GM18951 (cell line): ENCODE measurements around the gene HES7.
"Not testable (repeated sequence)": the region's sequence is repeated elsewhere in the genome, so short reads cannot be mapped to it uniquely, and the experiment has no call there.

Source experiments
- POLR2A ChIP-seq: IDR thresholded peaks from 4 replicates; pipeline ENCODE4 v1.6.1; 2011; ENCODE audit warnings: mild to moderate bottlenecking; ENCODE audit not compliant: insufficient read length, insufficient read depth; ENCODE audit errors: extremely low read depth
- in situ Hi-C: fragments of 300-500 bp; cut with MboI; formaldehyde crosslinking; loops from one replicate; pipeline ENCODE4 v1.12.0; 2022; ENCODE audit warnings: low sequenced_read_pairs, mixed read lengths, inconsistent platforms; ENCODE audit not compliant: unreplicated experiment

HES7 gene

DNA sequence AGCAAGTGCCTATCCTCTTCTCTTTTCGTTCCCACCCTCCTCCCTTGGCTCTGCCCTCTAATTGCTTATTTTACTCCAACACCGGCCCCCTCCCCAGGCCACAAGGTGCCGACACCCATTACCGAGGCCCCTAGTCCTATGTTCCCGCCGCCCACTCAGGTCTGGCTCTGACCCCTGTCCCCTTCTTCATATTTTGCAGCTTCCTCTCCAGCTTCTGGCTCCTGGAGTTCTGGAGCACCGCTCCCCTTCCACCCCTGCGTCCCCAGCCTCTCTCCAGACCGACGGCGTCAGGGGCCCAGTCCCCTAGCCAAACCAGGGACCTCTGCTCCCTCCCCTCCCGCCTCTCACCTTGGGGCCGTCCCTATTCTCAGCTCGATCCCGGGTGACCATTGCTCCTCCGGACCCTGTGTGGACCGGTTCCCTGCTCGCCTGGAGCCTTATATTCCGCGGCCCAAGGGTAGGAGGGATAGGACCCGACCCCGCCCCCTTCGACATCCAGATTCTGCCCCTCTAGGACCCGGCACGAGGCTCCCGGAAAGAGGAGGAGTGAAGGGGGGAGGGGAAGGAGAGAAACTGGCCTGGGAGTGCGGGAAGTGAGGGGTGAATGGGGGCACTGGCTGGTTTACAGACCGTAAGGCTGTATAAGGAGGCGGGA is at the start of gene HES7:
HES7 (minus strand) TSS at position 412 of the 655 bp plus-strand sequence; CDS start at position 390, 22 bp downstream.
- in situ Hi-C loops: no loop called here

DNA sequence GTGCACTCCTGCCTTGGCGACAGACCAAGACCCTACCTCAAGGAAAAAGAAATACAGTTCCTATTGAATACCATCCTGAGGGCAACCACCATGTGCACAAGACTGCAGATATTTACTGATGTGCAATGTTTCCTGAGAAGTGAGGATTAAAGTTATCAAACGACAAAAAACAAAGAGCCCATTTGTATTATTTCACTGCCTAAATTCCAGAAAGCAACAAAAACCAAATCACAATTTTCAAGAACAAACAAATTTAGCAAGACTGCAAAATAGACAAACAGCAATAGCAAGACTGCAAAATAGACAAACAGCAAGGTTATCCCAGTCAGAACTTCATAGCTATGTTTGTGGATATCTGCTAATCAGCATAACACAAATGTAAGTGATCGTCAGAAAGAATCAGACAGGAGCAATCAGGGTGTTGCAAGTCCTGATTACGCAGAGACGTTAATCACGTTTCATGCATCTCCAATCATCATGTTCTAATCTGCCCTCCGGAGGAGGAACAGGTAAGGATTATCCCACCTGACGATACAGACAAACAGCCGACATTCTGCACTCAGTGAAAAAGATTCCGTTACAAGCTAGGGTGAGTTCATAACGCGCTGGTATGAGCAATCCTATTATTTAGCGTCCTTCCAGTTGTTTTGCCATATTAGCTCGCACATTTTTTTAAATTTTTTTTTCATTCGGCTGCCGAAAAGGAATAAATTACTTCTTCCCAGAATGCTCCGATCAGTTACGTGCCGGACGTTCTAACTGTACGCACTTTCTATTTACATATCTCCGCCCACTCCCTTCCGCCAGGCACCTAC is 49.4 kb upstream of the HES7 start:
- in situ Hi-C loops: no loop called here
- TF ChIP-seq POLR2A: peak; percentile 100

More for the DNA sequence above, at the start of gene HES7:
- no peak for TF ChIP-seq POLR2A

DNA sequence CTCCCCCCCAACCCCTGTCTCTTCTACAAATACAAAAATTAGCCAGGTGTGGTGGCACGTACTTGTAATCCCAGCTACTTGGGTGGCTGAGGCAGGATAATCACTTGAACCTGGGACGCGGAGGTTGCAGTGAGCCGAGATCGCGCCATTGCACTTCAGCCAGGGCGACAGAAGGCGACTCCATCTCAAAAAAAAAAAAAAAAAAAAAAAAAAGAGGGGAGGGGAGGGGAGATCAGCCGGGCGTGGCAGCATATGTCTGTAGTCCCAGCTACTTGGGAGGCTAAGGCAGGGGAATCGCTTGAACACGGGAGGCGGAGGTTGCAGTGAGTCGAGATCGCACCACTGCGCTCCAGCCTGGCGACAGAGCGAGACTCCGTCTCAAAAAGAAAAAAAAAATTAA is 46.3 kb upstream of the HES7 start:
- in situ Hi-C loops: not testable (repeated sequence)

DNA sequence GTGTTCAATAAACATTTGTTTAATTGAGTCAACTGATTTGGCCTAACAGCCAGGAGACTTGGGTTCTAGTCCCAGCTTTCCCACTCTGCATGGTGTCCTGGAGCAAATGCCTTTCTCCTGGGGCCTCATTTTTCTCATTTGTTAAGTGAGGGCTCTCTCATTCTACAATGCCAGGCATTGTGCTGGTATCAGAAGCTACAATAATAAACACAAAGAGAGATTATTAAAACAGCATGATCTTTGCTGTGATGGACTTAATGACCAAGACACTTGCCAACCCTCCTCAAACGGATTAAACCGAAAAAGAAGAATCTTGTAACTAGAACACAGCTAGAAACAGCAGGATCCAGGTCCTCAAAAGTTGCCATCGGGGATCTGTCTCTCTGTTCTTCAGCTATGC is 43.6 kb upstream of the HES7 start:
- in situ Hi-C loops: no loop called here
- TF ChIP-seq POLR2A: no peak

DNA sequence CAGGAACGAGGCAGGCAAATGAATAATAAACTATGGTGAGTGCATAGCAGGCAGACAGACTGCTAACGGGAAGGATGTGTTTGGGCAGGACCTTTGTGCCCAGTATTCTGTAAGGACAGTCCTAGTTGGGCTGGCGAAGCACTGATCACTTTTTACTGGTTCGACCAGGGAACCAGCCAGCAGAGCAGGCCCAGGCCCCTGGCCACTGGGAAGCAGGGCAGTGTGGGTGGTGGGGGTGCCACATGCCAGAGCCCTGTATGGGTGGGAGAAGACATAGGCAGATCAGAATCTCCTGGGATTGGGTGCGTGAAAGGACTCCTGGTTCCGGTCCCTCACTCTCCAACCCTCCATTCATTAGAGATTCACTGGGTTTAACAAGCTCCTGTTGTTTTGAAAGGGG is 42.8 kb upstream of the HES7 start:
- no peak for TF ChIP-seq POLR2A
- in situ Hi-C loops: no loop called here

DNA sequence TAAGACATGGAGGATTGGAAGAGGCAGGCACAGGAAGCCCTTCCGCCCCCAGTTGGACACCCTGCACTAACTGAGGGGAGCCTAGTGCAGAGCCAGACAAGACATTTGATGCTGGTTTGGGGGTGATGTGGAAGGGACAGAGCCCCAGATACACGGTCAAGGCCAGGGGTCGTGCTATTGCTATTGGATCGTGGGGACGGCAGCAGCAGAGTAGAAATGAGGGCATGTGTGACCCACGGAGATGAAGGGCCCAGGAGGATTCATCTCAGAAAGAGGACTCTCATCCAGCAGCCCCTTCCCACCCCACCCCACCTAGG is 40.9 kb upstream of the HES7 start:
- in situ Hi-C loops: no loop called here

DNA sequence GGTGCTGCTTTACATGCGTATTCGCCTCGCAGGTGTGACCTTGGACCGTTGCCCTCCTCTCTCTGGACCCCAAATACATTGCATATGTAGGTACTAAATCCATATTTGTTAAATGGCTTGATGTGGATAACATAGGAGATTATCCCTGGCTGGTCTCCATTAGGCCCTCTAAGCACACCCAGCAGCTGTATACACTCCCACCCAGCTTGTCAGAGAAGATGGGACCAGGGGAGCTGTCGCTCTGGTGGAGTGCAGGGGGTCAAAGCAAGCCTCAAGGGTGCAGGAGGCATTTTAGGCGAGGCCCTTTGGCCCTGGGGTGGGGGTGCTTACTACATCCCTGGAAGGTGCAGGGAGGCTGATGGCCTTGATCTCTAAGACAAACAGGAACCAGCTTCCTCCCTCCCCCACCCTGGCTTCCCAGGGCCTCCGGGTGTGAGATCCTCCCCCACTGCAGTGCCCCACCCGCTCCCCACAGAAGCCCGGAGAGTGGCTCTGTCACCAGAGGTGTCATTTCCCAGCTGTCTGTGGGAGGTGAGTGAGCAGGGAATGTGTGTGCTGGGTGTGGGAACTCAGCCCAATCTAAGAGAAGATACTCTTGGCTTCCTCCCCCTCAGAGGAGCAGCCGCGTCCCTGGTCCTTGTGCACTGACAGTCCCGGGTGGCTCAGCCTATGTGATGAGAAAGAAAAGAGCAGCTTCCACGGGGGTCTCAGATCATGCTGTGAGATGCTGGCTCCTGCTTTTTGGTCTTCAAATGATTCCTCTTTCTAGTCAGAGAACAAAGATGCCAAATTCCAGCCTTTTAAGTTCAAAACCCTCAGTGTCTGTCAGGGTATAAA is 40.3 kb upstream of the HES7 start:
- in situ Hi-C loops: no loop called here
- TF ChIP-seq POLR2A: no peak

More for the DNA sequence above, 40.9 kb upstream of the HES7 start:
- no peak for TF ChIP-seq POLR2A

DNA sequence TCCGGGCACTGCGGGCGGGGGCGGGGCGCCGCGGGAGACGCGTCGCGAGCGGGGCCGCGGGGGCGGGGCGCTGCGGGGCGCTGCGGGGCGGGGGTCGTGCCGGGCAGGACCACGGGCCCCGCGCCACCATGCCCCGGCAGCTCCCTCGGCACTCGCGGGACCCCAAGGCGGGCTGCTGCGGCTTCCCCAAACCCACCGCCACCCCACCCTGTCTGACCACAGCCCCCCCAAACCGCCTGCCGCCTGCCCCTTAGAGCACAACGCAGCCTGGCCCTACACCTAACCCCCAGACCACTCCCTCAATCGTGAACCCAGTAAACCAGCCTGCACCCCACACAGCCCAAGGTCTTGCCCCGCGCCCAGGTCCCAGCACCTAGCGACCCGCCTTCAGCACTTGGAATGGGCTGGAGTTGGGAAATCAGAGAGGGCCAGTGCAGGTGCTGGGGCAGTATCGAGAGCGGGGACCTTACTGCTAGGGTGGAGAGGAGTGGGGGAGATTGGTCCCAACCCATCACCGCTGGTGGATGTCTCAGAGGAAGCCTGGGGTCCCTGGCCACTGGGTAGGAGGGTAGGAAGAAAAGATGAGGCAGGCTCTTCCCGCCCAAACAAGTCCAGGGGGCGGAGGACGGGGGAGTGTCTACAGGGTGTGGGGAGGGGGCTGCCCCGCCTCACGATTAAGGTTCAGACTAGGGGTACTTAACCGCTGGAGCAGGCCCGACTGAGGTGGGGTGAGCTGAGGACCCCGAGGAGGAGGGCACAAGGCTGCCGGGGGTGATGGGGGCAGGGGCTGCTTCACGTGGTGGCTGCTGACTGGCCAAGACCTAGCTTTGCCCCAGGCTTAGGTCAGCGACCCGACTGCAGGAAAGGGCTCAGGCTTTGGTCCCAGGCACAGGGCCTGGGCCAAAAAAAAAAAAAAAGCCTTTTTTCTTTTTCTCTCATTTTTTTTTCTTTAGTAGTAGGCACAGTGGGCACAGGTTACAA is 39.4 kb upstream of the HES7 start:
- in situ Hi-C loops: no loop called here

DNA sequence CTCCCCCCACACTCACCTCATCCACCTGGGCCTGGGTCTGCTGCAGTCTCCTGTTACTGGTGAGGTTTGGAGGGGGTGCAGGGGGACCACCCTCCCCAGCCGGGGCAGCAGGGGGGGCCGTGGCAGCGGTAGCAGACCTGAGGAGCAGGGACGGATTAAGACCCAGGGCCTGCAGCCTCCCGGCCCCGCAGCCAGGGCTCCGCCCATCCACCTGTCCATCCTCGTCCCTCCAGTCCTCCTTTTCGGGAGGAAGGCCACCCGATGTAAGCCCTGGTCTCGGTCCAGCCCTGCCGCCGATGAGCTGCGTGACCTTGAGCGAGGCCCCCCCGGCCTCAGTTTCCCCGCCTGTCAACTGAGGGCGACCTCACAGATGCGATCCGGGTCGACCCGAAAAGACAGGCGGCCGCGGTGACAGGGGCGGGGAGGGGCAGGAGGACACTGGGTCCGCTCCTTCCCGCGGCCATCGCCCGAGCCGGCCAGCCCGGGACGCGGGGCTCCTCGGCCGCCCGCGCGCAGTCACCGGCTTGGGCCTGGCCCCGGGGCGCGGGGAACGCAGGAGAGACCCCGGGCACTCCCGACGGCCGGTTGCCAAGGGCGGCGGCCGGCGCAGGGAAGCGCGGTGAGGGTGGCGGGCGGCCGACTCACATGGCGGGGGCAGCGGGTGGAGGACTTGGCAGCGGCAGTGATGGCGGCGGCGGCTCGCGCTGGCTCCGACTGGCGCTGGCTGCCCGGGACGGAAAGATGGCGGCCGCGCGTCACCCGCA is 38.5 kb upstream of the HES7 start, which contains the start of gene VAMP2:
VAMP2 (minus strand) TSS at position 716 of the 764 bp plus-strand sequence; CDS start at position 647, 69 bp downstream.
- peak; percentile 82 for TF ChIP-seq POLR2A
- in situ Hi-C loops: no loop called here

More for the DNA sequence above, 39.4 kb upstream of the HES7 start:
- TF ChIP-seq POLR2A: no peak

DNA sequence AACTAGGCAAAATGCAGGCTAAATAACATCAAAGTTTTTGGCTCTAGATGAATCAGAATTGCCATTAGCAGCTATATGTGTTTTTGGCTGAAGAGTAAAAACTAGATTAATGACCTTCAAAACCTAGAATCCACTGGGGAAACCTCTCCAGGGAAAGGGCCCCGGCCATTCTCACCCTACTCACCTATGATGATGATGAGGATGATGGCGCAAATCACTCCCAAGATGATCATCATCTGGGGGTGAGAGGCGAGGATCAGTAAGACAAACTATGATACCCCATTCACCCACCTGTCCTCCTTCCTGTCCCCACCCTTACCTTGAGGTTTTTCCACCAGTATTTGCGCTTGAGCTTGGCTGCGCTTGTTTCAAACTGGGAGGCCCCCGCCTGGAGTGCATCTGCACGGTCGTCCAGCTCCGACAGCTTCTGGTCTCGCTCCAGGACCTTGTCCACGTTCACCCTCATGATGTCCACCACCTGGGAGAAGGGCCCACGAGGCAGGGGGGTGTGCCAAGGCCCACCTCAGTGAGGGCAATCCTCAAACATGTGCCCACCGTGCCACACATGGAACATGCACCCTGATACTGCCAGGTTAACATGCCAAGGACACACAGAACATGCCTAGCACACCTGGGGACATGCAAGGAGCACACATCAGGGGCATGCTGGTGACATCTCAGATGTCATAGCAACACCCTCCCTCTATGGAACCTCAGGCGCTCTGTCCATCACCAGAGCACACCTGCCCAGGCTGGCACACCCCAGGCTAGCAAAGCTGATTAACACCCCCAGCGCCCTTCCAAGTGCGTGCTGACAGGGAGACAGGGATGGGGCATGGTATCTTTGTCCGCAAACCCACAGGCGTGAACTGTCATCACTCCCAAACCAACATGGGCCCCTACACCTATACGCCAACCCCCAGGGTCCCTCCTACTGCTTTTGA is 37.7 kb upstream of the HES7 start:
- in situ Hi-C loops: no loop called here
- no peak for TF ChIP-seq POLR2A

DNA sequence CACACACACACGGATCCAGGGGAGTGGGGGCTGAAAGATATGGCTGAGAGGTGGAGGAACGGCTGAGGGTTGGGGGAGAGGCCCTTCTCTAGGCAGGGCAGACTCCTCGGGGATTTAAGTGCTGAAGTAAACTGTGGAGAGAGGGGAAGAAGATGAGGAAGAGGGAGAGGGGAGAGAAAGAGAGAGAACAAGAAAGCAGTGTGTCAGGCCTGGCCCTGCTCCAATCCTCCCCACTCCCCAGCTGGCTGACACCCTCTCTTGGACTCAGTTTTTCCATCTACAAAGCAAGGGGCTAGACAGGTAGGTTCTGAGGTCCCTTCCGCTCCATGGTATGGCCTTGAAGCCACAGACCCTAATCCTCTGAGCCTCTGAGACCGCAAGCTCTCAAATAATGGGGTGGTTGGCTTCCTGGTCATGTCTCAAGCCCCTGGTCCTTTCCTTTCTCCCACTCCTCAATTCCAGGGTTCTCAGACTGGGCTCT is 36.9 kb upstream of the HES7 start:
- no peak for TF ChIP-seq POLR2A
- in situ Hi-C loops: no loop called here
